HG03457 (cell line): ENCODE measurements around the gene SYTL3.

Source experiments
- ATAC-seq: cut with Tn5 transposase; IDR thresholded peaks from one replicate; pipeline ENCODE4 v1.9.1; 2021; ENCODE audit warnings: moderate number of reproducible peaks; ENCODE audit not compliant: unreplicated experiment

SYTL3 gene

GRCh38 chr6:158756977-158757752, 107.3 kb downstream of the SYTL3 start:
- no peak for ATAC-seq

GRCh38 chr6:158757753-158758090, 107.9 kb downstream of the SYTL3 start:
- ATAC-seq = no peak

GRCh38 chr6:158758451-158758860, 108.6 kb downstream of the SYTL3 start:
- ATAC-seq = no peak

GRCh38 chr6:158758941-158759479, 109.2 kb downstream of the SYTL3 start:
- no peak for ATAC-seq

- ATAC-seq = no peak
These were observed 110.2 kb downstream of the SYTL3 start for GRCh38 chr6:158759966-158760617.

GRCh38 chr6:158760618-158761250, 110.9 kb downstream of the SYTL3 start:
- ATAC-seq = no peak

- ATAC-seq = no peak
These were observed 111.9 kb downstream of the SYTL3 start for GRCh38 chr6:158761746-158762145.

- ATAC-seq = no peak
These were observed 113.1 kb downstream of the SYTL3 start for GRCh38 chr6:158762787-158763433.

GRCh38 chr6:158763434-158764182, 113.8 kb downstream of the SYTL3 start:
- ATAC-seq = no peak

- no peak for ATAC-seq
These were observed 114.5 kb downstream of the SYTL3 start for GRCh38 chr6:158764183-158764849.

GRCh38 chr6:158764926-158765325, 115.1 kb downstream of the SYTL3 start:
- ATAC-seq = no peak

- ATAC-seq = no peak
These were observed 115.7 kb downstream of the SYTL3 start for GRCh38 chr6:158765499-158766068.

- ATAC-seq = no peak
These were observed 117.0 kb downstream of the SYTL3 start for GRCh38 chr6:158766621-158767455.

GRCh38 chr6:158767709-158768108, 117.9 kb downstream of the SYTL3 start:
- ATAC-seq = no peak

GRCh38 chr6:158768436-158768835, 118.6 kb downstream of the SYTL3 start:
- ATAC-seq = no peak

GRCh38 chr6:158769234-158769770, 119.4 kb downstream of the SYTL3 start:
- no peak for ATAC-seq

GRCh38 chr6:158769771-158770432, 120.0 kb downstream of the SYTL3 start:
- ATAC-seq = no peak
